D341Med (cell line): ENCODE measurements around the gene IL17RE.
"Not testable (repeated sequence)": the region's sequence is repeated elsewhere in the genome, so short reads cannot be mapped to it uniquely, and the experiment has no call there.

Experiments
- DNase-seq: peaks from one replicate; pipeline ENCODE4 v3.0.0; 2012; ENCODE audit warnings: low spot score

IL17RE gene

GRCh38 chr3:9902372-9903237 is at the start of gene IL17RE:
IL17RE (plus strand) TSS chr3:9902848; CDS start chr3:9902933, 85 bp downstream.
- DNase-seq = no peak

- not testable (repeated sequence) for DNase-seq
These were observed 48.2 kb upstream of the IL17RE start for GRCh38 chr3:9854291-9854940.

GRCh38 chr3:9855594-9855993 is 47.1 kb upstream of the IL17RE start:
- DNase-seq = no peak

- no peak for DNase-seq
These were observed 43.1 kb upstream of the IL17RE start for GRCh38 chr3:9859530-9860025.

- no peak for DNase-seq
These were observed 41.4 kb upstream of the IL17RE start for GRCh38 chr3:9861201-9861600.

DNA sequence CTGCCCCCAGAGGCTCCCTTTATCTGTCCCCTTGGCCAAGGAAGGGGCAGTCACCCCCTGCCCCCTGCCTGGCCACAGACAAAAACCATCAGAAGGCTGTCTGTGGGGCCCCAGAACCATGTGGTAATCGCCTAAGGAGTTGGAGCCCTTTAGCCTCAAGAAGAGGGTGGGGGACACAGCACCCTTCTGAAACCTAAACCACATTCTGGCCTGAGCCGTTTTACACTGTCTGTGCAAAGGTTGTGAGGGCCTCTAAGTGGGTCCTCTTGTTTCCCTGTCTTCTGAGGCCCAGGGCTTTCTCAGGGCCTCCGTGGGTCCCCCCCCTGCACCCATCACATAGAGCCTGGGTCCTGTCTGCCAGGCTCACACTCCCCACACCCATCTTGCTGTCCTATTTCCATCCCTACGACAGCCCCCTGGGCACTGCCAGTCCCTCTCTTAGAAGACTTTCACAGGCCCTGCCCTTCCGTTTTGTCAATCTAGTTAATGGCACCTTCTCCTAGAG is 41.0 kb upstream of the IL17RE start:
- no peak for DNase-seq

- DNase-seq = no peak
These were observed 40.1 kb upstream of the IL17RE start for GRCh38 chr3:9862391-9863057.

- no peak for DNase-seq
These were observed 39.4 kb upstream of the IL17RE start for GRCh38 chr3:9863058-9863772.

GRCh38 chr3:9864200-9864927 is 38.3 kb upstream of the IL17RE start:
- DNase-seq = no peak

- not testable (repeated sequence) for DNase-seq
These were observed 37.5 kb upstream of the IL17RE start for GRCh38 chr3:9865125-9865637.

DNA sequence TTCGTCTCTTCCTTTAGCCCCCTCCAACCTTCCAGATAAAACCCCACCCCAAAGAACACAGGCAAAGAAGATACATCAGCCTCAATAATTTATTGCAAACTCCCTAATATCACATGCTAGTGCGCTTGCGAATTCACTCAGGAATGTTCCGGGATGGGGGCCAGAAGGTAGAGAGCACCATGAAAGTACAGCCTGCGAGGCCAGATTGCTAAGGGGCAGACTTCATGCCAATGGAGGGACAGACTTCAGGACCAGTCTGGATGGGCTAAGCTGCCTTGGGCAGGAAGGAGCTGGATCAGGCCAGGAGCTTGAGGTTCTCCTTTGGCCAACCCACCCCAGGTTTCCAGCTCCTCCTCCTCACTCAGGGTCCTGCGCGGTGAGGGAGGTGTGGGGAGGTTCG is 36.0 kb upstream of the IL17RE start:
- no peak for DNase-seq

DNA sequence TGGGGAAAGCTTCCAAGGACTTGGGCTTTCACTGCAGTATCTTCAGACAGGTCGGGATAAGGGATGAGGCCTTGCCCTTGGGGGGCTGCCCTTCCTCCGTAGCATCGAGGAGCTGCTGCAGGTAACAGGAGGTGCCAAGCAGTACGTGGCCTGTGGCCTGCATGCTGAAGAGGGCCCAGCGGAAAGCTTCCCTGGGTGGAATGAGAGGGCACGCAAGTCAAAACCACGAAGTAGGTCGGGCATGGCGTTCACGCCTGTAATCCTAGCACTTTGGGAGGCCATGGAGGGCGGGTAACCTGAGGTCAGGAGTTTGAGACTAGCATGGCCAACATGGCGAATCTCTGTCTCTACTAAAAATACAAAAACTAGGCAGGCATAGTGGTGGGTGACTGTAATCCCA is 35.5 kb upstream of the IL17RE start:
- no peak for DNase-seq

- no peak for DNase-seq
These were observed 32.7 kb upstream of the IL17RE start for GRCh38 chr3:9869955-9870354.

DNA sequence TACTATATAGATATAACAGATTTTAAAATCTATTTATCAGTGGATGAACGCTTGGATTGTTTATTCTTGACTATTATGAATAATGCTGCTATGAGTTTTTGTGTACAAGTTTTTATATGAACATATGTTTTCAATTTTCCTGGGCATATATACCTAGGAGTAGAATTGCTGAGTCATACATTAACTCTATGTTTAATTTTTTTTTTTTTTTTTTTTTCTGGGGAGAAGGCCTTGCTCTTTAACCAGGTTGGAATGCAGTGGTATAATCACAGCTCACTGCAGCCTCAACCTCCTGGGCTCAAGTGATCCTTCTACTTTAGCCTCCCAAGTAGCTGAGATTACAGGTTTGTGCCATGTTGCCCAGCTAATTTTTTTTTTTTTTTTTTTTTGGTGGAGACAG is 31.7 kb upstream of the IL17RE start:
- no peak for DNase-seq

- not testable (repeated sequence) for DNase-seq
These were observed 30.6 kb upstream of the IL17RE start for GRCh38 chr3:9872067-9872466.

GRCh38 chr3:9875448-9875847 is 27.2 kb upstream of the IL17RE start:
- DNase-seq = no peak

GRCh38 chr3:9876255-9876654 is 26.4 kb upstream of the IL17RE start:
- DNase-seq = not testable (repeated sequence)

- DNase-seq = no peak
These were observed 25.7 kb upstream of the IL17RE start for GRCh38 chr3:9876991-9877390.

GRCh38 chr3:9878700-9879099 is 23.9 kb upstream of the IL17RE start:
- DNase-seq = no peak

- no peak for DNase-seq
These were observed 22.7 kb upstream of the IL17RE start, which contains the start of gene CIDEC for GRCh38 chr3:9879830-9880549. CIDEC (minus strand) TSS chr3:9880253; CDS start chr3:9878486, 1,767 bp downstream.
